Stimulated activated CD4-positive, alpha-beta T cell treated with anti-CD3 and anti-CD28 coated beads, Interleukin-2, amount 100 ng/mL, for 24 hours (primary cell): Measurements from ENCODE around the gene NOL4L.
"Not testable (repeated sequence)": the region's sequence is repeated elsewhere in the genome, so short reads cannot be mapped to it uniquely, and the experiment has no call there.

ENCODE experiments used
- DNase-seq, 2 donors: peaks; one replicate each; pipeline ENCODE4 v3.0.0-alpha.2; 2020

Gene NOL4L

DNA sequence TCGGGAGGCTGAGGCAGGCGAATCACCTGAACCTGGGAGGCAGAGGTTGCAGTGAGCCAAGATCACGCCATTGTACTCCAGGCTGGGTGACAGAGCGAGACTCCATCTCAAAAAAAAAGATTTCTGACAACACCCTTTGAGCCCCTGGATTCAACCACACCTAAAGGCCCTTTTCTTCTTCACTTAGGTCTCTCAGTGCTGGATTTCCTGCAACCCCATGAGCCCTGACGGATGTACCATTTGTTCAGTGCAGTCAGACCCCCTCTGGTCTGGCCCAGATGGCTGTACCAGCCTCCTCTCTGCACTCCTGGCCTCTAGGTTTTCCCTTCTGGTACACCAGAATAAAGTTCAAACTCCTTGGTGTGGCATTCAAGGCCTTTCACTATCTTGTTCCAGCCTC, 9.1 kb upstream of the NOL4L start:
- no peak for DNase-seq

- not testable (repeated sequence) for DNase-seq
Measured at GRCh38 chr20:32592616-32593015, 7.5 kb upstream of the NOL4L start.

- DNase-seq, result no peak
Measured at GRCh38 chr20:32592022-32592421, 6.9 kb upstream of the NOL4L start.

DNA sequence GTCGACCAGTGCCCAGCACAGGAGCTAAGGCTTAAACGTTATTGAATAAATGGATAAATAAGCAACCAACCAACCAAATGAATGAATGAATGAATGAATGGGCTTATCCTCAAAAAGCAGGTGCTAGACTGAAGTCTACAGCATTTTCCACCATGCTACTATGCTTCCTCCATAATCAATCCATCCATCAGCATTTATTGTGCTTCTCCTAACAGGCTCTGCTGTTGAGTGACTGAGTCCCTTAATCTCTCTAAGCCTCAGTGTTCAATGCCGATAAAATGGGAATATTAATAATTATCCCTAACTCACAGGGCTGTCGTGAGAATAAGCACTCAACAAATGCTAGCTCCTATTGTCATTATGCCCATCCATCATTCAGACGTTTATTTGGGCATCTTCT, 4.6 kb upstream of the NOL4L start:
- no peak for DNase-seq

DNA sequence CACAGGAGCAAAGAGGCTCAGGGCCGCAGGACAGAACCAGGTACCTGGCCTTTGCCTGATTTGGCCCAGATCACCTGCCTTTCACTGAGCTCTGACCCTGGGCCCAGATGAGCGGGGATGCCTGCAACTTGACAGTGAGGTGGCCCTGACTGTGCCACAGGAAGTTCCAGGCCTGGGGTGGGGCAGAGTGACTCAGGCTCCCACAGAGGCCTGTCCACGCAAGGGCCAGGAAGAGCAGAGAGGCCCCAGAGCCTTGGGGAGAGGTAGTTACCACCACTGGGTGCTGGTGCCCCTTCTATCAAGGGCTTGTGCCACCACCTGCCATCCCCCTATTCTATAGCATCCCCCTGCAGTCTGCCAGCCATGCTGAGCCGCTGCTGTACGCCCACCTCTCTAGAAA, 4.1 kb upstream of the NOL4L start:
- no peak for DNase-seq

DNA sequence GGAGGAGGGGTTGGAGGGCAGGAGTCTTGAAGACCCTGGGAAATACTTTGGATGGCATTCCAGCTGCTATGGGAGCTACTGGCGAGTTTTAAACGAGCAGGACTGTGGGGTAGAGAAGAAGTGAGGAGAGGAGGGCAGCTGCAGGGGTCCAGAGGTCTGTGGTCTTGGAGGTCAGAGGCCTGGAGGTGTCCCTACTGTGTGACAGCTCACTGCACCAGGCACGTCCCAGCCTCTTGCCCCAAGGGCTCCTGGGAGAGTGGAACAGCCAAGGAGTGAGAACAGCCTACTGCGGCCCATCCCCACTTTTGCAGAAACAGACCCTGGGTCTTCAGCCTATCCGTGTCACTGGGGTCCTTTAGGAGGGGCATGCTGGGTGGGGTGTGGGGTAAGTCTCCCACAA, 2.9 kb upstream of the NOL4L start:
- DNase-seq, result no peak

GRCh38 chr20:32586291-32586690, 1.2 kb upstream of the NOL4L start:
- DNase-seq, result no peak

DNA sequence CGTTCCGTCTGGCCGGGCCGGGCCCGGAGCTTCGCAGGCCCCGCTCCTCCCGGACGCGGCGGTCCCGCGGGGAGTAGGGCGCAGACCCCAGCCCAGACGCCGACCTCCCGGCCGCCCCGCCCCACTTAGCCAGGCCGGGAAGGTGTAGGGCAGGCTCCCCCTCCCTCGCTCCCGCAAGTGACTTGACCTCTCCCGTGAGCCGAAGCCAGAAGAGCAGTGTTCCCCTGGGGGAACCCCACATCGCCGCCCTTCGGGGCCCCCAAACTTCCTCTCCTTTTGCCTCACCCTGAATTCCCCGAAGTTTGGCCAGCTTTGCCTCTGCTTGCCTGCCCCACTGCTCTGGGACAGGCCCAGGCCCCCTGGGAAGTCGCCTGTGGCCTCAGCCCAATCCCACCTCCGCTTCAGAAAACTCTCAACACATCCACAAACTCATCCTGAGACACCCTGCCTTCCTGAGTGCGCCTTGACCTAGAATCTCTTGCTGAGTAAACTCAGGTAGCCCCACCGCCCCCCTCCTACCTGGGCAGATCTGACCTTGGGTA, 524 bp upstream of the NOL4L start:
- peak in 1 of 2 donors; percentile 26 for DNase-seq

- DNase-seq, result peak in 1 of 2 donors; percentile 20
Measured at GRCh38 chr20:32583581-32584070, 1.5 kb downstream of the NOL4L start.

DNA sequence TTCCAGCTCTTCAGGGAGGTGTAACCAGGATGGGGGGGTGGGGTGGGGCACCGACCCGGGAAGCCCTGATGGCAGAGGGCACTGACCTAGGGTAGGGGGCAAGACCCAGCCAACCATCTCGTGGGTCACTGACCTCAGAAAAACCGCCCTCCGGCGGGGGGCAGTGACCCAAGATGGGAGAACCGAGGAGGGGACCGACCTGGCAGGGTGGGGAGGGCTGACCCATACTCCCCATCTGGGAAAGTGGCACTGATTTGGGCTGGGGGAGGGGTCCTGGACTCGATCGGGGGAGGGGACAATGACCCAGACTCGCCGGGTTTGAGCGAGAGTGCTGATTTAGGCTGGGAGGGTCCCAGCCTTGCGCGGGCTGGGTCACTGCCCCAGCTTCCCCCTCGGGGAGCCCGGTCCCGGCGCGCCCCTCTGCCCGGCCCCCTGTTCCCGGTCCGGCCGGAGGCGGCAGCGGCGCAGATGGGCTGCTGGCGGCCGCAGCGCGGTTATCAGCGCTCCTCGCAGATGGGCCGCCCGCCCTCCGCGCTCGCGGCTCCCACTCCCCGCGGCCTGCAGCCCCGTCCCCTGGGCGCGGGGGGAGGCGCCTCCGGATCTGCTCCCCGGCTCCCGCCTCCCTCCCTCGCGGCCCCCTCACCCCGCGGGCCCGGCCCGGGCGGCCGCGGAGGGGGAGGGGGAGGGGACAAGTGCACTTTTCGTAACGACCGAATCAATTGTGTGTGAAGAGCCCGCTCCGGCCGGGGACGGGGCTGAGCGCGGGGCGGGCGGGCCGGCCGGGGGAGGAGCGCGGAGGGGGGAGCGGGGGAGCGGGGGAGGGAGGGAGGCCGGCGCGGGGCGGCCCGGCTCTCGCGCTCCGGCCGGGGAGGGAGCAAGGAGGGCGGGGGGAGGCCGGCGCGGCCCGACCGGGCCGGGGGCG, 2.2 kb downstream of the NOL4L start:
- DNase-seq, result peak; percentile 30 to 36

DNA sequence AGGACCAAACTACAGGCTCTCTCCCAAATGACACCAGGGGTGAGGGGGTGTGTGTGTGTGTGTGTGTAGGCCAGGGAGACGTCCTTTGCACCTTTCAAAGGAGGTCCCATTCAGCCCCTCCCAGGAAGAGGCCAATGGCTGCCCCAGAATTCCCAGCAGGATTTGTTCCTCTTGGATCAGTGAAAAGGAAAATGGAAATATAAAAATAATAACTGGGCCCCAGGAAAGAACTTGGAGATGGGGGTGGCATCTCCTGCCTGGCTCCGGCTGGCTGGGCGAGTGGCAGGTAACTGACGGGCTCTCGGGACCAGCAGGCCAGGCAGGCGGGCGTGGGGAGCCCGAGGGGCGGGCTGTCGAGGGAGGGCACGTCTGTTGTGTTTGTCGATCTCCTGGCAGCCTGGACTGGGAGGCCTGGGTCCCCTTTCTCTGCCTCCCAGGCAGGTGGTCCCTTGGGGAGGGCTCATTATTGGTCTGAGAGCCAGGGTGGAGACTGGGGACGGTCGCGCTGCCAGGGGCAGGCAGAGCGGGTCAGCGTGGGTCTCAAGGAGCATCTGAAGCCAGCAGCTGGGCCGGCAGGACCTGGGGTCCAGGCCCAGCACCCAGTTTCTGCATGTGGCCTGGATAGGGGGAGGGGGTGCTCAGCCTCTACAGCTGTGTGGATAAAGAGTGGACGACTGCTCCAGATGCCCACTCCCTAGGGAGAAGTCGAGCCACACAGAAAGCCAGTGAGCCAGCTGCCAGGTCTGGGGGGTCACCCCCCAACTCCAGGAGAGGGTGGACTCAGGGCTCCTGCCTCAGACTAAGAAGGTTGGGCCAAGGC, 3.1 kb downstream of the NOL4L start:
- no peak for DNase-seq

- DNase-seq, result peak; percentile 28 to 42
Measured at GRCh38 chr20:32580970-32581838, 3.9 kb downstream of the NOL4L start.

DNA sequence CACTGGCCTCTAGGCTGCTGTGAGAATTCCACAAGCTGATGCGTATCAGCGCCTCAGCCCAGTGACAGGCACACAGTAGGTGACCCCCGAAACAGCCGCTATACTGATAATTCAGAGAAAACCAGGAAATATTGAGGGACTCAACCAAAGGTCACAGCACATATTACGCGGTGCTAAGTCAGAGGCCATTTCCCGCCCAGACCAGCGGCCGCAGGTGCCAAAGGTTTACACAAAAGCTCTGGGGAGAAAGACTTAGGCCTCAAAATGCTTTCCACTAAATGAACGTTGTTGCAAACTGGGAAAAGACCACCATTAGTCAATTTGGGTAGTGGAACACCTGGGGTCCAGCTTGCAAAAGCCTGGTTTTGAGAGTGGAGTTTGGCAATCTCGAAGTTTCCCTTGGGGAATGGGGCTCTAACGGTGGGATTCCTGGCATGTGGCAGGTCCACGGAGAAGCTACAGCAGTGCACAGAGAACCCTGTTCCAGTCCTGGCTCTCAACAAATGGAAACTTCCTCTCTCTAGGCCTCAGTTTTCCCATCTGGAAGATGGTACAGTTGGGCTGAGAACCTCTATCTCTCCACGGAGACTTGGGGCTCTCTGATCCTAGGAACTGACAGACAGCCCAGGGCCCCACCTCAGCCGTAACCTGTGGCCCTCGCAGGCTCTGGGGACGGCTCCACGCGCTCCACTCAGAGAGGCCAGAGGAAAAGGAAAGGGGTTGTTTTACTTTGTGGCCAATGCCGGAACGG, 4.7 kb downstream of the NOL4L start:
- DNase-seq, result no peak

GRCh38 chr20:32578840-32579390, 6.2 kb downstream of the NOL4L start:
- DNase-seq, result no peak

- not testable (repeated sequence) for DNase-seq
Measured at GRCh38 chr20:32578062-32578461, 7.1 kb downstream of the NOL4L start.

DNA sequence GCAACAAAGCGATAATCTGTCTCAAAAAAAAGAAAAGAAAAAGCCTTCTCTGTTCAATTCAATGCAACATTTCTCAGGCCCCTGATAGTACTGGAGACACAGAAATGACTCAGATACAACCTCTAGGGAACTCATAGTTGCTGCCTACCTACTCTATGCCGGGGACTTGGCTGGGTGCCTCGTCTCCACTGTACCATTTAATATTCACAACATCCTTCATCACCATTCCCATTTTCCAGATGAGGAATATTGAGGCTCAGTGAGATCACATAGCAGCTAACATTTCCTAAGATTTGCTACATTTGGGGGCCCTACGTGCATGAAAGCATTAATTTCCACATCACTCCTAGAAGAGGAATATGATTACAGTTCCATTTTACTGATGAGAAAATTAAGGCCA, 7.5 kb downstream of the NOL4L start:
- DNase-seq, result no peak

- DNase-seq, result no peak
Measured at GRCh38 chr20:32577023-32577422, 8.1 kb downstream of the NOL4L start.

GRCh38 chr20:32576560-32576959, 8.6 kb downstream of the NOL4L start:
- no peak for DNase-seq

- DNase-seq, result no peak
Measured at GRCh38 chr20:32575805-32576204, 9.3 kb downstream of the NOL4L start.

DNA sequence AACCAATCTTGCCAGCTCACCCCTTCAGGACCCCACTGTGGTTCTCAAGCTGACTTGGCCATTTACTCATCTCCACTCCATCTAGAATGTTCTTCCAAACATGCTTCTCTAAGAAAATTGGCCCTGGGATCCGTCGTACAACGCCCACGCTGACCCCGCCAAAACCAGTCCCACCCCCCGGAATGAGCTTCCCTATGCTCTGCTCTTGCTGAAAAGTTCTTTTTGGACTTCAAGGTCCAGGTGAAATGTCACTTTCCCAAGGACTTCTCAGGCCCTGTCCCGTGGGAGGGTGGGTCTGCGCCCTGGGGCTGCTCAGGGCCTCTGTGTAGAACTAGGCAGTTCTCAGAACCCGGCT, 9.9 kb downstream of the NOL4L start:
- DNase-seq, result no peak
